Sigmoid colon (tissue), 7 donors: ENCODE results near the gene KIF26B. TPM values are rescaled to one million over a fixed set of nuclear protein-coding genes. Genes with fewer than 3 reads are reported as not detected.
A peak's percentile ranks its signal among the peaks of the same experiment; 100 is the strongest.

Experiments
- DNase-seq: peaks from one replicate; pipeline ENCODE4 v3.0.0-alpha.2; 2019
- H3K27ac ChIP-seq, 4 donors: fragments of 200-600 bp; sonication (generic); one replicate each; pipeline ENCODE4 v1.5.1; 2016 to 2019; ENCODE audit warnings: mild to moderate bottlenecking in 1 of 4
- H3K27me3 ChIP-seq, 3 donors: fragments of 200-600 bp; sonication (generic); one replicate each; pipeline ENCODE4 v1.5.1; 2019; ENCODE audit warnings: mild to moderate bottlenecking in 1 of 3
- H3K36me3 ChIP-seq, 4 donors: fragments of 200-600 bp; sonication (generic); one replicate each; pipeline ENCODE4 v1.5.1; 2016 to 2019
- H3K4me1 ChIP-seq, 4 donors: fragments of 200-600 bp; sonication (generic); one replicate each; pipeline ENCODE4 v1.5.1; 2017 to 2019
- H3K4me3 ChIP-seq, 4 donors: fragments of 200-600 bp; sonication (generic); one replicate each; pipeline ENCODE4 v1.5.1; 2017 to 2019; ENCODE audit warnings: mild to moderate bottlenecking in 2 of 4, moderate library complexity in 1 of 4
- H3K9me3 ChIP-seq, 4 donors: fragments of 200-600 bp in 3 of 4; sonication (generic) in 3 of 4; one replicate each; pipeline versions ENCODE4 v1.5.1 to v1.6.1; 2013 to 2019
- EP300 ChIP-seq, 4 donors: sonication (generic); formaldehyde crosslinking; IDR thresholded peaks; one replicate each; pipeline ENCODE4 v1.6.1; 2017; ENCODE audit warnings: antibody characterized with exemption in 4 of 4
- POLR2A ChIP-seq, 2 donors: fragments of 450-650 bp; IDR thresholded peaks; one replicate each; pipeline ENCODE4 v1.6.1; 2016; ENCODE audit warnings: antibody characterized with exemption in 2 of 2, mild to moderate bottlenecking in 2 of 2, moderate library complexity in 2 of 2
- POLR2AphosphoS5 ChIP-seq, 4 donors: sonication (generic); formaldehyde crosslinking; IDR thresholded peaks; one replicate each; pipeline ENCODE4 v1.6.1; 2017; ENCODE audit warnings: antibody characterized with exemption in 4 of 4
- WGBS, 2 donors: extraction: QIAGEN DNeasy Blood & Tissue Kit; methylation state at CpG; one replicate each; pipeline ENCODE4 v1.1.7; 2013; 5-methylcytosine and 5-hydroxymethylcytosine counted together
- intact Hi-C: fragments of 100-400 bp; cut with DNase I; formaldehyde crosslinking; loops from one replicate; pipeline ENCODE4 v1.15.1; 2023
- polyA plus RNA-seq, 3 donors: library from polyadenylated mRNA; stranded (reverse); fragments of 200-250 nt; gene quantifications; one replicate each; pipeline ENCODE4 v1.2.3, GENCODE V29; 2013
- total RNA-seq, 4 donors: library from RNA; depleted of rRNA; stranded (reverse); fragments of >200 nt; gene quantifications; one replicate each; pipeline ENCODE4 v1.1.0, GENCODE V29; 2016
- TF ChIP-seq, protein P1 (sequence below), 4 experiments: fragments of 450-650 bp in 3 of 4; fragments of 200-600 bp in 1 of 4; IDR thresholded peaks; one replicate each; pipeline ENCODE4 v1.5.1; 2016 to 2019; ENCODE audit warnings: antibody characterized with exemption in 4 of 4, mild to moderate bottlenecking in 3 of 4, moderate library complexity in 2 of 4
- donor health status: healthy with polysubstance abuse.
- donor health status: Bipolar disorder and iron deficiency.
- donor health status: healthy.

Gene KIF26B
- total and polyA plus RNA-seq, 7 donors: under 0.01 to 5.5 (median 1.4) TPM; not detected in 1

DNA sequence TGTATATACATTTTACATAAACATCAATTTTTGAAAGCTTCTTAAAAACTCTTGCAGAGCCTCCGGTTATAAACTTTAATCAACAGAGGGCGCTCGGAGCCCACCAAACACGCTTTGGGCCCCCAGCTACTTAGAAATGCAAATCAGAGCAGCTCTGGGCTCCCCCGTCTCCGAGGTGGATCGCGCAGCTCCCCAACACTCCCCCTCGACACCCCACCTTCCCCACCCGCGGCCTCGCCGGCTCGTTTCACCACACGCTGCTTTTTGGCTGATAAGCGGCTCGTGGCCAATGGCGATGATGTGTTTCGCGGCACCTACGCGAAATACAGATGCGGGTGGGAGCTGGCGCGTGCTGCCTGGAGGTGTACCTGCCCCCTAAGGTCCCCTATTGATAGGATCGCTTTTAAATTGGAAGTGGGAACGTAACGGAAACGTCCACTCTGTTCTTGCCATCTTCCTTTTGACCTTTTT lies 1.7 kb upstream of the KIF26B start:
- WGBS, 2 donors: 0 to 1% methylated on average over 29 of the region's 29 CpGs
- H3K27me3 ChIP-seq: peaks cover 10 to 56% (median 36%) of the 10 kb centered on the region in 3 donors
- H3K4me1 ChIP-seq: peaks cover 0 to 42% (median 41%) of the 10 kb centered on the region in 4 donors
- TF ChIP-seq, protein P1, sequence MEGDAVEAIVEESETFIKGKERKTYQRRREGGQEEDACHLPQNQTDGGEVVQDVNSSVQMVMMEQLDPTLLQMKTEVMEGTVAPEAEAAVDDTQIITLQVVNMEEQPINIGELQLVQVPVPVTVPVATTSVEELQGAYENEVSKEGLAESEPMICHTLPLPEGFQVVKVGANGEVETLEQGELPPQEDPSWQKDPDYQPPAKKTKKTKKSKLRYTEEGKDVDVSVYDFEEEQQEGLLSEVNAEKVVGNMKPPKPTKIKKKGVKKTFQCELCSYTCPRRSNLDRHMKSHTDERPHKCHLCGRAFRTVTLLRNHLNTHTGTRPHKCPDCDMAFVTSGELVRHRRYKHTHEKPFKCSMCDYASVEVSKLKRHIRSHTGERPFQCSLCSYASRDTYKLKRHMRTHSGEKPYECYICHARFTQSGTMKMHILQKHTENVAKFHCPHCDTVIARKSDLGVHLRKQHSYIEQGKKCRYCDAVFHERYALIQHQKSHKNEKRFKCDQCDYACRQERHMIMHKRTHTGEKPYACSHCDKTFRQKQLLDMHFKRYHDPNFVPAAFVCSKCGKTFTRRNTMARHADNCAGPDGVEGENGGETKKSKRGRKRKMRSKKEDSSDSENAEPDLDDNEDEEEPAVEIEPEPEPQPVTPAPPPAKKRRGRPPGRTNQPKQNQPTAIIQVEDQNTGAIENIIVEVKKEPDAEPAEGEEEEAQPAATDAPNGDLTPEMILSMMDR (IDR thresholded peaks at IDR 0.05): peak; percentile 13 to 70 (median 39)
- TF ChIP-seq POLR2AphosphoS5 (IDR thresholded peaks at IDR 0.05) (no peak), EP300 (IDR thresholded peaks at IDR 0.05) (no peak), POLR2A (IDR thresholded peaks at IDR 0.05) (no peak)
- no peak overlapping the region for H3K27ac ChIP-seq
- no peak for DNase-seq
- peak overlapping the region; percentile 30 to 58 (median 52) for H3K4me3 ChIP-seq
- H3K36me3 ChIP-seq: no peaks in the 10 kb centered on the region
- H3K9me3 ChIP-seq: no peaks in the 10 kb centered on the region
- intact Hi-C loops: loop anchor here (1.0 to 10.0 kb wide), 5 partner anchors 288 to 1542 kb away; partner anchors contain the start of gene HNRNPU

GRCh38 chr1:245153552-245154428 lies 995 bp upstream of the KIF26B start:
- Histone ChIP-seq H3K27ac (peak overlapping the region in 1 of 4 donors; percentile 30), H3K4me1 (peaks cover 0 to 42% (median 41%) of the 10 kb centered on the region in 4 donors), H3K4me3 (peak overlapping the region; percentile 30 to 58 (median 52)), H3K9me3 (no peaks in the 10 kb centered on the region), H3K27me3 (peaks cover 10 to 60% (median 36%) of the 10 kb centered on the region in 3 donors), H3K36me3 (no peaks in the 10 kb centered on the region)
- no peak for DNase-seq
- TF ChIP-seq, protein P1 (IDR thresholded peaks at IDR 0.05): no peak
- TF ChIP-seq POLR2AphosphoS5 (IDR thresholded peaks at IDR 0.05) (no peak), EP300 (IDR thresholded peaks at IDR 0.05) (no peak), POLR2A (IDR thresholded peaks at IDR 0.05) (no peak)
- 1 to 2% methylated on average over 76 of the region's 76 CpGs for WGBS, 2 donors
- intact Hi-C loops: loop anchor here (1.0 to 10.0 kb wide), 5 partner anchors 289 to 1541 kb away; partner anchors contain the start of gene HNRNPU

- TF ChIP-seq EP300 (IDR thresholded peaks at IDR 0.05) (no peak), POLR2A (IDR thresholded peaks at IDR 0.05) (no peak), POLR2AphosphoS5 (IDR thresholded peaks at IDR 0.05) (no peak)
- TF ChIP-seq, protein P1 (IDR thresholded peaks at IDR 0.05): no peak
- H3K4me1 ChIP-seq: peaks cover 0 to 42% (median 41%) of the 10 kb centered on the region in 4 donors
Measured at GRCh38 chr1:245155272-245156040, 671 bp downstream of the KIF26B start.

DNA sequence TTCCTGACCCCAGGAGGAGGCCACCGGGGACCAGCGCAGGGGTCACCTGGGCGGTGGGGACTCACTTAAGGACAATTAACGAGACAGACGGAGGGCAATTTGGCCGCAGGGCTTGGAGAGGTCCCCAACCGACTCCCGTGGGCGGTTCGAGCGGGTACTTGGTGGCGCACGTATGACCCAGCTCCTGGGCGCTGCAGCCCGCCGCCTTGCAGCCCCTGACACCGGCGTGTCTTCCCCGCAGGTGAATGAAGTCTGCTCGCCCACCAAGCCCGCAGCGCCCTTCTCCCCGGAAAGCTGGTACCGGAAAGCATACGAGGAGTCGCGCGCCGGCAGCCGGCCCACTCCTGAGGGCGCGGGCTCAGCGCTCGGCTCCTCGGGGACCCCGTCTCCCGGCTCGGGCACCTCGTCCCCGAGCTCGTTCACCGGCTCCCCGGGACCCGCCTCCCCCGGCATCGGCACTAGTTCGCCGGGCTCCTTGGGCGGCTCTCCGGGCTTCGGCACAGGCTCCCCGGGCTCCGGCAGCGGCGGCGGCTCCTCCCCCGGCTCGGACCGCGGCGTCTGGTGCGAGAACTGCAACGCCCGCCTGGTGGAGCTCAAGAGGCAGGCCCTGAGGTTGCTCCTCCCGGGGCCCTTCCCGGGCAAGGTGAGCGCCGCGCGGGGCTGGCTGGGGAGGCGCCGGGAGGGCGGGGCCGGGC lies 1.4 kb downstream of the KIF26B start:
- 1% methylated on average over 74 of the region's 74 CpGs for WGBS, 2 donors
- peaks cover 10 to 64% (median 36%) of the 10 kb centered on the region in 3 donors for H3K27me3 ChIP-seq

More at GRCh38 chr1:245155272-245156040, 671 bp downstream of the KIF26B start:
- H3K27ac ChIP-seq: peak overlapping the region in 2 of 4 donors; percentile 20 to 34
- DNase-seq: no peak
- intact Hi-C loops: loop anchor here (10.0 kb wide), 2 partner anchors 291 to 1539 kb away; partner anchors contain the start of gene HNRNPU
- peaks cover 10 to 69% (median 36%) of the 10 kb centered on the region in 3 donors for H3K27me3 ChIP-seq
- H3K9me3 ChIP-seq: no peaks in the 10 kb centered on the region
- peak overlapping the region; percentile 30 to 58 (median 52) for H3K4me3 ChIP-seq
- WGBS, 2 donors: 1 to 2% methylated on average over 57 of the region's 57 CpGs
- H3K36me3 ChIP-seq: no peaks in the 10 kb centered on the region

More for the DNA sequence above, 1.4 kb downstream of the KIF26B start:
- TF ChIP-seq, protein P1 (IDR thresholded peaks at IDR 0.05): peak in 3 of 4 experiments; percentile 46 to 83 (median 53)
- TF ChIP-seq EP300 (IDR thresholded peaks at IDR 0.05): no peak
- peaks cover 0 to 42% (median 41%) of the 10 kb centered on the region in 4 donors for H3K4me1 ChIP-seq
- intact Hi-C loops: loop anchor here (10.0 kb wide), 2 partner anchors 291 to 1539 kb away; partner anchors contain the start of gene HNRNPU
- H3K9me3 ChIP-seq: no peaks in the 10 kb centered on the region
- peak overlapping the region; percentile 30 to 58 (median 52) for H3K4me3 ChIP-seq
- peak overlapping the region in 1 of 4 donors; percentile 34 for H3K27ac ChIP-seq
- peak; percentile 88 for DNase-seq
- no peaks in the 10 kb centered on the region for H3K36me3 ChIP-seq
